ENCODE measurements around the gene CUL4A. TPM values are rescaled to one million over a fixed set of nuclear protein-coding genes. Genes with fewer than 3 reads are reported as not detected.
A peak's percentile ranks its signal among the peaks of the same experiment; 100 is the strongest.
"Not testable (repeated sequence)": the region's sequence is repeated elsewhere in the genome, so short reads cannot be mapped to it uniquely, and the experiment has no call there.

The CUL4A gene
- total and polyA plus RNA-seq, 2 donors = 41.6 to 57.3 TPM

- peak overlapping the region; percentile 69 to 78 for H3K4me3 ChIP-seq (ENCODE audit: low read length in 2 of 2)
- peak in 6 of 9 donors; percentile 22 to 61 (median 27) for DNase-seq (ENCODE audit: low read depth in 6 of 9, low spot score in 9 of 9)
- peaks cover 15 to 16% of the 10 kb centered on the region in 2 donors for H3K4me1 ChIP-seq (ENCODE audit: control insufficient read depth in 2 of 2, insufficient read depth in 2 of 2, low read length in 2 of 2)
- H3K27ac ChIP-seq (ENCODE audit: low read depth in 1 of 2, low read length in 1 of 2) = peak overlapping the region; percentile 40 to 89
- WGBS = 1% methylated on average over 58 of the region's 58 CpGs
- peaks cover 9 to 18% of the 10 kb centered on the region in 2 donors for H3K27me3 ChIP-seq (ENCODE audit: control insufficient read depth in 2 of 2, insufficient read depth in 1 of 2, low read length in 1 of 2)
- H3K36me3 ChIP-seq (ENCODE audit: control insufficient read depth in 2 of 2, insufficient read depth in 2 of 2, low read length in 1 of 2) = peaks cover 0 to 1% of the 10 kb centered on the region in 2 donors
- peaks cover 0 to 4% of the 10 kb centered on the region in 2 donors for H3K9me3 ChIP-seq (ENCODE audit: control insufficient read depth in 2 of 2, insufficient read depth in 1 of 2, low read length in 1 of 2)
These were observed 88.1 kb downstream of the CUL4A start for GRCh38 chr13:113297370-113298042.

- peak overlapping the region in 1 of 2 donors; percentile 5 for H3K27ac ChIP-seq (ENCODE audit: low read depth in 1 of 2, low read length in 1 of 2)
- peaks cover 0 to 4% of the 10 kb centered on the region in 2 donors for H3K9me3 ChIP-seq (ENCODE audit: control insufficient read depth in 2 of 2, insufficient read depth in 1 of 2, low read length in 1 of 2)
- H3K4me1 ChIP-seq (ENCODE audit: control insufficient read depth in 2 of 2, insufficient read depth in 2 of 2, low read length in 2 of 2) = peaks cover 13 to 15% of the 10 kb centered on the region in 2 donors
- DNase-seq (ENCODE audit: low read depth in 6 of 9, low spot score in 9 of 9) = peak in 1 of 9 donors; percentile 9
- H3K36me3 ChIP-seq (ENCODE audit: control insufficient read depth in 2 of 2, insufficient read depth in 2 of 2, low read length in 1 of 2) = peaks cover 3 to 8% of the 10 kb centered on the region in 2 donors
- WGBS = 65% methylated on average over 19 of the region's 19 CpGs
- peaks cover 9 to 11% of the 10 kb centered on the region in 2 donors for H3K27me3 ChIP-seq (ENCODE audit: control insufficient read depth in 2 of 2, insufficient read depth in 1 of 2, low read length in 1 of 2)
- H3K4me3 ChIP-seq (ENCODE audit: low read length in 2 of 2) = peak overlapping the region; percentile 69 to 78
These were observed 88.9 kb downstream of the CUL4A start for GRCh38 chr13:113298043-113298945.

- 94% methylated on average over 7 of the region's 7 CpGs for WGBS
- H3K27me3 ChIP-seq (ENCODE audit: control insufficient read depth in 2 of 2, insufficient read depth in 1 of 2, low read length in 1 of 2) = peaks cover 0 to 3% of the 10 kb centered on the region in 2 donors
- no peak for DNase-seq (ENCODE audit: low read depth in 6 of 9, low spot score in 9 of 9)
- peaks cover 13 to 15% of the 10 kb centered on the region in 2 donors for H3K4me1 ChIP-seq (ENCODE audit: control insufficient read depth in 2 of 2, insufficient read depth in 2 of 2, low read length in 2 of 2)
- peaks cover 3 to 8% of the 10 kb centered on the region in 2 donors for H3K36me3 ChIP-seq (ENCODE audit: control insufficient read depth in 2 of 2, insufficient read depth in 2 of 2, low read length in 1 of 2)
- H3K27ac ChIP-seq (ENCODE audit: low read depth in 1 of 2, low read length in 1 of 2) = no peak overlapping the region
- peaks cover 0 to 4% of the 10 kb centered on the region in 2 donors for H3K9me3 ChIP-seq (ENCODE audit: control insufficient read depth in 2 of 2, insufficient read depth in 1 of 2, low read length in 1 of 2)
- no peak overlapping the region for H3K4me3 ChIP-seq (ENCODE audit: low read length in 2 of 2)
These were observed 90.5 kb downstream of the CUL4A start for GRCh38 chr13:113299951-113300350.

- no peak for DNase-seq (ENCODE audit: low read depth in 6 of 9, low spot score in 9 of 9)
- H3K9me3 ChIP-seq (ENCODE audit: control insufficient read depth in 2 of 2, insufficient read depth in 1 of 2, low read length in 1 of 2) = peaks cover 0 to 2% of the 10 kb centered on the region in 2 donors
- peaks cover 8% of the 10 kb centered on the region in 2 donors for H3K36me3 ChIP-seq (ENCODE audit: control insufficient read depth in 2 of 2, insufficient read depth in 2 of 2, low read length in 1 of 2)
- H3K27ac ChIP-seq (ENCODE audit: low read depth in 1 of 2, low read length in 1 of 2) = no peak overlapping the region
- H3K27me3 ChIP-seq (ENCODE audit: control insufficient read depth in 2 of 2, insufficient read depth in 1 of 2, low read length in 1 of 2) = no peaks in the 10 kb centered on the region
- H3K4me3 ChIP-seq (ENCODE audit: low read length in 2 of 2) = no peak overlapping the region
- 96% methylated on average over 7 of the region's 7 CpGs for WGBS
- peaks cover 4 to 7% of the 10 kb centered on the region in 2 donors for H3K4me1 ChIP-seq (ENCODE audit: control insufficient read depth in 2 of 2, insufficient read depth in 2 of 2, low read length in 2 of 2)
These were observed 93.6 kb downstream of the CUL4A start for GRCh38 chr13:113302986-113303385.

- H3K27me3 ChIP-seq (ENCODE audit: control insufficient read depth in 2 of 2, insufficient read depth in 1 of 2, low read length in 1 of 2) = no peaks in the 10 kb centered on the region
- H3K4me1 ChIP-seq (ENCODE audit: control insufficient read depth in 2 of 2, insufficient read depth in 2 of 2, low read length in 2 of 2) = no peaks in the 10 kb centered on the region
- H3K9me3 ChIP-seq (ENCODE audit: control insufficient read depth in 2 of 2, insufficient read depth in 1 of 2, low read length in 1 of 2) = peaks cover 0 to 2% of the 10 kb centered on the region in 2 donors
- WGBS = 95% methylated on average over 7 of the region's 7 CpGs
- H3K36me3 ChIP-seq (ENCODE audit: control insufficient read depth in 2 of 2, insufficient read depth in 2 of 2, low read length in 1 of 2) = peaks cover 8% of the 10 kb centered on the region in 2 donors
- H3K27ac ChIP-seq (ENCODE audit: low read depth in 1 of 2, low read length in 1 of 2) = no peak overlapping the region
- no peak for DNase-seq (ENCODE audit: low read depth in 6 of 9, low spot score in 9 of 9)
- no peak overlapping the region for H3K4me3 ChIP-seq (ENCODE audit: low read length in 2 of 2)
These were observed 94.7 kb downstream of the CUL4A start for GRCh38 chr13:113304121-113304520.

GRCh38 chr13:113305208-113305607, 95.8 kb downstream of the CUL4A start:
- 78% methylated on average over 7 of the region's 7 CpGs for WGBS
- peaks cover 12% of the 10 kb centered on the region in 2 donors for H3K36me3 ChIP-seq (ENCODE audit: control insufficient read depth in 2 of 2, insufficient read depth in 2 of 2, low read length in 1 of 2)
- peak in 1 of 9 donors; percentile 12 for DNase-seq (ENCODE audit: low read depth in 6 of 9, low spot score in 9 of 9)
- H3K27ac ChIP-seq (ENCODE audit: low read depth in 1 of 2, low read length in 1 of 2) = no peak overlapping the region
- no peaks in the 10 kb centered on the region for H3K27me3 ChIP-seq (ENCODE audit: control insufficient read depth in 2 of 2, insufficient read depth in 1 of 2, low read length in 1 of 2)
- no peaks in the 10 kb centered on the region for H3K4me1 ChIP-seq (ENCODE audit: control insufficient read depth in 2 of 2, insufficient read depth in 2 of 2, low read length in 2 of 2)
- no peak overlapping the region for H3K4me3 ChIP-seq (ENCODE audit: low read length in 2 of 2)
- peaks cover 0 to 2% of the 10 kb centered on the region in 2 donors for H3K9me3 ChIP-seq (ENCODE audit: control insufficient read depth in 2 of 2, insufficient read depth in 1 of 2, low read length in 1 of 2)

GRCh38 chr13:113307491-113307890, 98.1 kb downstream of the CUL4A start:
- H3K36me3 ChIP-seq (ENCODE audit: control insufficient read depth in 2 of 2, insufficient read depth in 2 of 2, low read length in 1 of 2) = peaks cover 30 to 33% of the 10 kb centered on the region in 2 donors
- H3K9me3 ChIP-seq (ENCODE audit: control insufficient read depth in 2 of 2, insufficient read depth in 1 of 2, low read length in 1 of 2) = peaks cover 0 to 2% of the 10 kb centered on the region in 2 donors
- H3K27ac ChIP-seq (ENCODE audit: low read depth in 1 of 2, low read length in 1 of 2) = no peak overlapping the region
- no peaks in the 10 kb centered on the region for H3K27me3 ChIP-seq (ENCODE audit: control insufficient read depth in 2 of 2, insufficient read depth in 1 of 2, low read length in 1 of 2)
- no peak overlapping the region for H3K4me3 ChIP-seq (ENCODE audit: low read length in 2 of 2)
- no peaks in the 10 kb centered on the region for H3K4me1 ChIP-seq (ENCODE audit: control insufficient read depth in 2 of 2, insufficient read depth in 2 of 2, low read length in 2 of 2)
- no peak for DNase-seq (ENCODE audit: low read depth in 6 of 9, low spot score in 9 of 9)

GRCh38 chr13:113309473-113309872, 100.1 kb downstream of the CUL4A start:
- 97% methylated on average over 6 of the region's 6 CpGs for WGBS
- Histone ChIP-seq H3K27me3 (ENCODE audit: control insufficient read depth in 2 of 2, insufficient read depth in 1 of 2, low read length in 1 of 2) (no peaks in the 10 kb centered on the region), H3K27ac (ENCODE audit: low read depth in 1 of 2, low read length in 1 of 2) (no peak overlapping the region), H3K36me3 (ENCODE audit: control insufficient read depth in 2 of 2, insufficient read depth in 2 of 2, low read length in 1 of 2) (peaks cover 29 to 33% of the 10 kb centered on the region in 2 donors), H3K4me3 (ENCODE audit: low read length in 2 of 2) (no peak overlapping the region), H3K4me1 (ENCODE audit: control insufficient read depth in 2 of 2, insufficient read depth in 2 of 2, low read length in 2 of 2) (no peaks in the 10 kb centered on the region), H3K9me3 (ENCODE audit: control insufficient read depth in 2 of 2, insufficient read depth in 1 of 2, low read length in 1 of 2) (peaks cover 0 to 2% of the 10 kb centered on the region in 2 donors)
- DNase-seq (ENCODE audit: low read depth in 6 of 9, low spot score in 9 of 9) = no peak

- not testable (repeated sequence) for H3K9me3 ChIP-seq (ENCODE audit: control insufficient read depth in 2 of 2, insufficient read depth in 1 of 2, low read length in 1 of 2); H3K4me1 ChIP-seq (ENCODE audit: control insufficient read depth in 2 of 2, insufficient read depth in 2 of 2, low read length in 2 of 2); H3K27me3 ChIP-seq (ENCODE audit: control insufficient read depth in 2 of 2, insufficient read depth in 1 of 2, low read length in 1 of 2); H3K4me3 ChIP-seq (ENCODE audit: low read length in 2 of 2); H3K27ac ChIP-seq (ENCODE audit: low read depth in 1 of 2, low read length in 1 of 2); DNase-seq (ENCODE audit: low read depth in 6 of 9, low spot score in 9 of 9)
- peaks cover 49 to 58% of the 10 kb centered on the region in 2 donors for H3K36me3 ChIP-seq (ENCODE audit: control insufficient read depth in 2 of 2, insufficient read depth in 2 of 2, low read length in 1 of 2)
- WGBS = 98% methylated on average over 20 of the region's 20 CpGs
These were observed 104.7 kb downstream of the CUL4A start for GRCh38 chr13:113314112-113314511.

Measured in thymus (tissue), 11 donors.